IPS-18c (cell line): ENCODE results near the gene FBXL15.

ENCODE experiments used
- H3K4me3 ChIP-seq: 2 replicates; pipeline ENCODE4 v1.7.0; 2013; ENCODE audit warnings: low read depth, mild to moderate bottlenecking, low read length, moderate library complexity; ENCODE audit not compliant: insufficient read depth
- H3K9me3 ChIP-seq: one replicate; pipeline ENCODE4 v1.6.1; 2013; ENCODE audit warnings: mild to moderate bottlenecking, low read length, moderate library complexity; ENCODE audit not compliant: control insufficient read depth, insufficient read depth

Gene FBXL15

DNA sequence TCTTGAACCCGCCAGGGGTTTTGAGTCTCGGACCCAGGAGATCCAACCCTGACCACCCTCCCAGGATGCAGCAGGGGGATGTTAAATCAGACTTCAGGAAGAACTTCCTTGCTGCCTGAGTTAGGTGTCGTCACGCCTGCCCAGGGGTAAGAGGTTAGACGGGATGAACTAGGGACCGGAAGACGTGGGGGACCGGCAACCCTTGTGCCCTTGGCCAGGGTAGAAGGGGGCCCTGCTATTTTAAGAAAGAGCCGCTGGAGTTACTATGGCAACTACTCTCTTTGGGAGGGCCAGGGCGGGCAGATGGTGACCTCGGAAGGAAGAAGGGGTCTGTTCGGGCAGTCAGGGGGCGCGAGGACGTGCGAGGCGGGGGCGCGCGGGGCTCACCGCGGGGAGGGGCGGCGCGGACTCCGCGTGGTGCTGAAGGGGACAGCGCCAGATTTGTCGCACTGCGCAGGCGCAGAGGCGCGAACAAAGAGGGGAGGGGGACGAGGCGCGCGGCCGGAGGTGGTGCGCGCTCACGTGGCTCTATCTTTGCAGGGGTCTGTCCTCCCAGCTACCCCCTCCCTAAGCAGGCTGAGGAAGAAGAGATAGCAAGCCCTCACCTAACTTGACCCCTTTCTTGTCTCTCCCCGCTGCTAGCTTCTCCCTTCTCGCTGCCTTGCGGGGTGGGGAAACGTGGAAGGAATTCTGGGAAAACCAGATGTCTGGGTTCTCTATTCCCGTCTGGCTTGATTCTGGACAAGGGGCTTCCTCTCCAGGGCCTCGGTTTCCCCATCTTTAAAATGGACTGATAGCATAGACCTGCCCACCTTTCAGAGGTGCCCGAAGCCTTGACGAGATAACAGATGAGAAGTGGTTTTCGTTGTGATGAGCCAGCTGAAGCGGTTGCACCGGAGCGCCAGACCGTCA, 1.1 kb upstream of the FBXL15 start:
- H3K9me3 ChIP-seq, result no peaks in the 10 kb centered on the region
- peak overlapping the region; percentile 64 for H3K4me3 ChIP-seq

DNA sequence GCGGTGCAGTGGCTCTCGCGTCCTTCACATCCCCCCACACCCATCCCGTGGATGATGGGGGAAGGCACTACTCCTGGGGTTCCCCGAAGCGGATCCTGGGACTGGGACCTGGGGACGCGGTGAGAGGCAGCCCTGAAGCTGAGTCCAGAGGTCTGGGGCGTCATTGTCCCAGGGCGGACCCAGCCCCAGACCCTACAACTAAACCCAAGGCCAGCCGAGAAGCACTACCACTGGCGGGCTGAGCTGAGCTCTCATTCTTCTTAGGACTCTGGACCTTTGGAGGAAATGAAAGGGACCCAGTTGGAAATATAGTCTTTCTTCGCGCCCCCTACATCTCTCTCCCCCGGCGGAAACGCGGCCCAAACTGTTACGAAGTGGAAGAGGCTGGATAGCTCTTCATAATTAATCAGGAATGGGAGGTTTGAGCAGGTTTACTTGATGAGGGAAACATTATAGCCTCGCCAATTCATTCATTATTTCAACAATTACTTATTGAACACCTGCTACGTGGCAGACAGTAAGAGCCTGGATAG, 389 bp upstream of the FBXL15 start:
- H3K4me3 ChIP-seq, result peak overlapping the region; percentile 64
- no peaks in the 10 kb centered on the region for H3K9me3 ChIP-seq

DNA sequence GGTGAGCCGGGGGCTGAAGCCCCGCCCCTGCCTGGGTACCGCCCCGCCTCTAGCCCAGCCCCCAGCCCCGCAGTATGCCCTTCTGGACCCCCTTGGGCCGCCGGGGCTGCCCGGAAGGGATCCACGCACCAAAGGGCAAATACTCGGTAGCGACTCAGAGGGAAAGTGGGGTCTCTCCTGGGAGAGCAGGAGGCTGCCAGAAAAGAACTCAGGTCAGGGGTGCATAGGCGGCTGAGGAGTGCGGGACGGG, 796 bp downstream of the FBXL15 start:
- peak overlapping the region; percentile 64 for H3K4me3 ChIP-seq
- H3K9me3 ChIP-seq, result no peaks in the 10 kb centered on the region

DNA sequence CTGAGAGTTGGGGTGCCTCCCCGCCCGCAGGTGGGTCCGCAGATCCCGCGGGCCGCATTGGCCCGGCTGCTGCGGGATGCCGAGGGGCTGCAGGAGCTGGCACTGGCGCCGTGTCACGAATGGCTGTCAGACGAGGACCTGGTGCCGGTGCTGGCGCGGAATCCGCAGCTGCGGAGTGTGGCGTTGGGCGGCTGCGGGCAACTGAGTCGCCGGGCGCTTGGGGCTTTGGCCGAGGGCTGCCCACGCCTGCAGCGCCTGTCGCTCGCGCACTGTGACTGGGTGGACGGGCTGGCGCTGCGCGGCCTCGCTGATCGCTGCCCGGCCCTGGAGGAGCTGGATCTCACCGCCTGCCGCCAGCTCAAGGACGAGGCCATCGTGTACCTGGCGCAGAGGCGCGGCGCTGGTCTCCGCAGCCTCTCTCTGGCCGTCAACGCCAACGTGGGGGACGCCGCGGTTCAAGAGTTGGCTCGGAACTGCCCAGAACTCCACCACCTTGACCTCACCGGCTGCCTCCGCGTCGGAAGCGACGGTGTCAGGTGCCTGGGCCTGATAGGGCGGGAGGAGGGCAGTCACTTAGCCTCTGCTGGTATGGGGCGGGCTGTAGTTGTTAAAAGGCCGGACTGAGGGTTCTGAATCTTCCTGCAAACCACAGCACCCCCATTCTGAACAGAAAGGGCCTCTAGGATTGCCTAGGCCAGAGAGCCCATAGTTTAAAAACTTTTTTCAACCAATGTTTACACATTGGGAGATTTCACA, 1.3 kb downstream of the FBXL15 start:
- no peaks in the 10 kb centered on the region for H3K9me3 ChIP-seq
- peak overlapping the region; percentile 64 for H3K4me3 ChIP-seq

DNA sequence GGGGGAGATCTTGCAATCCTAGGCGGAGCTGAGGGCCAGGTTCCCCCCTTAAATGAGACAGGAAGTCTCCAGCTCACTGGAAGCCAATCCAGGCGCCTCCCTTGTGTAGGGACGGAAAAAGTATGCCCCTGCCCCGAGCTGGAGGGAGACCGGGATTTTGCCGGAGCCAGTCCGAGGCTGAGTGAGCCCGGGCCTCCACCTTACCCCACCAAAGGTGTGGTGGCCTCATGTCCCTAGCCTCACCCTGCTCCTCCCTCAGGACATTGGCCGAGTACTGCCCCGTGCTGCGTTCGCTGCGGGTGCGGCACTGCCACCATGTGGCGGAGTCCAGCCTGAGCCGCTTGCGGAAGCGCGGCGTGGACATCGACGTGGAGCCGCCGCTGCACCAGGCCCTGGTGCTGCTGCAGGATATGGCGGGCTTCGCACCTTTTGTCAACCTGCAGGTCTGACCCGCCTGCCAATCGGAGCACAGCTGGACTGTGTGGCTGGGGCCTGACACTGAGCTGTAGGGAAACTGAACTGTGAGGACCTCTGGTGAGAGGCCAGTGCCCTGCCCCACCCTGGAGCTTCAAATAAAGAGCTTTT, 2.0 kb downstream of the FBXL15 start:
- Histone ChIP-seq H3K4me3 (peak overlapping the region; percentile 64), H3K9me3 (no peaks in the 10 kb centered on the region)

DNA sequence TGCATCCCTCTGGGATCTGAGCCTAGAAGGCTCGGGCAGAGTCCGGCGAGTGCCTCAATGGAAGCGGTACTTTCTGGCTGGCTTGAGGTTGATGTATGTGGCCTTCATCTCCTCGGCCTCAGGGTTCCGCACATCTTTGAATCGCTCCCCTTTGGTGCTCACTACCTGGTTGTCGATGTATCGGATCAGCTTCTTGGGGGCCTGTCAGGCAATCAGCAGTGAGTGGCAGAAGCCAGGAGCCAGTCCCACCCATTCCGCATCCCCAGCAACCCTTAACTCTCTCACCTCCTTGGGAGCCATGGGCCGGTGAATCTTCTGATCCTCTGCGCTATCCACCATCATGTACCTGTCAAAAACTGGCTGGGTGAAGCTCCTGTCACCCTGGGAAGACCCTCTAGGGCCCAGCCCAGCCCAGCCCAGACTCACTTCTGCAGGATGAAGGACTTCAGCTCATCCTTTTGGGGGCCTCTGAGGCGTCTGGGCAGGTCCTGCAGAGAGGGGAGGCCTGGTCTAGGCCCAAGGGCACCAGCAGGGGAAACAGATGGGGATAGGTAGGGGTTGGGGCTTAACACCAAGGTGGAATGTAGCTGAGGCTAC, 2.8 kb downstream of the FBXL15 start:
- Histone ChIP-seq H3K9me3 (no peaks in the 10 kb centered on the region), H3K4me3 (no peak overlapping the region)

DNA sequence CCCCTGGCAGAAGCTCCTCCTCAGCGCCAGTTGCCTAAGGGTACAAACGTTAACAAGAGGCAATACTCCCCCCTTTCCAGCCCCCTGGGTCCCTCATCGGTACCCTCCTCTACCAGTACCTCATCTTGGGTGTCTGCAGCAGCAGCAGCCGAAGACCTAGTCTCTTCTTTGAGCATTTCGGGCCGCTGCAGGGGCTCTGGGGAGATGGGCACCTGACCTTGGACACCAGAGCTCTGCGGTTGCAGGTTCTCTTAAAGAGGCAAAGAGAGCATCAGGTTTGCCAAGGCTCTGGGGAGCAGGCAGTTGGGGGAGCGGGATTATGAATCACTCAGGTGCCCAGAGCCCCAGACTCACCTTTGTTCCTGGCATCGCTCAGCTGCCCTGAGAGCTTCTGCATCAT, 3.5 kb downstream of the FBXL15 start:
- no peak overlapping the region for H3K4me3 ChIP-seq
- no peaks in the 10 kb centered on the region for H3K9me3 ChIP-seq

DNA sequence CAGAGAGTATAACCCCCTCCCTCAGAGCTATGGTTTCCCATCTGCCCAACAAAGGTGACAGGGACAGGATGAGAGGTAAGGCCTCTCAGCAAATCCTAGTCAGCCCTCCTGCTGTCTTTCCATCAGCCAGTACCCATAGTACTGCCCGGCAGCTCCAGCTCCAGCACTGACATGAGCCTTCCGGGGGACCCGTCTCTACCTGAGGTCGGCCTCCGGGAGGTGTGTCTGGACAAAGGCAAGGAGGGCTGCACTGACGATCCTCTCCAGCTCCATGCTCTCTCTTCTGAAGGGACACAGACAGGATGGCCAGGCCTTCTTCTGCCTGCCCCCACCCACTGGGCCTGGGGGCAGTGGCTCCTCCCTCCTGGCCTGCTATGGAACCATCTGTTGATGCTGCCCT, 4.3 kb downstream of the FBXL15 start:
- no peak overlapping the region; the same call in 1 of the 2 replicates for H3K4me3 ChIP-seq
- H3K9me3 ChIP-seq, result no peaks in the 10 kb centered on the region

DNA sequence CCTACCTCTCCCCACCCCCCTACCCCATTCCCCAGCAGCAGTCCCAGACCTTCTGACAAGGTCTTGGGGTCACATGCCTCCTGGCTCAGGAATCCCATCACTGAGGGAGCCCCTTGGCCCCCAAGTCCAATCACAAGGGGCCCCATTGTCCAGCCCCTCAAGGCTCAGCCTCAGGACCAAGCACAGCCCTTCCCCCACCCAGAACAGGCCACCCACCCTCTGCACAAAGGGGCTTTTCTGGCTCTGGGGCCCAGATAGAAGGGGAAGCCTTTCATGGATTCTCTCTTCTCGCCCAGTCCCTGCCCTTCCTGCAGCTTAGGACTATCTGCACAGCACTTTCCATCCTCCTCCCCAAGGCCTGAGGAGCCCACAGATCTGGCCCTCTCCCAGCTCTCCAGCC, 4.8 kb downstream of the FBXL15 start:
- no peak overlapping the region for H3K4me3 ChIP-seq
- no peaks in the 10 kb centered on the region for H3K9me3 ChIP-seq

DNA sequence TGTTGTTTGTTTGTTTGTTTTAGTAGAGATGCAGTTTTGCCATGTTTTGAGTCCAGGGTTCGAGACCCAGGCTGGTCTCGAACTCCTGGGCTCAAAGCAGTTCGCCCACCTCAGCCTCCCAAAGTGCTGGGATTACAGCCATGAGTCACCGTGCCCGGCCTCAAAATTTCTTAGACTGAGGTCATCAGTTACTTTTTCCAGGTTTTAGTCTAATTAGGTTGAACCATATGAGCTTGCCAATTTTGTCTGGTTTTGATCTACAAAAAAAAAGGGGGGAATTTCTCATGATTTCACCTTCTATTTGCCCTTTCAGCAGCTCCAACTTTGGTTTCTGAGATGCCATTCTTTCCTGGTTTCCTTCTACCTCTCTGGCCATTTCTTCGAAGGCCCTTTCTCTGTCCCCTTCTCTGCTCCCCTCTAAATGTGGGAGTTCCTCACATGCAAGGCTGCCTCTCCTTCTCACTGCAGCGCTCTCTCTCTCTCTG, 6.2 kb downstream of the FBXL15 start:
- Histone ChIP-seq H3K4me3 (no peak overlapping the region), H3K9me3 (no peaks in the 10 kb centered on the region)

DNA sequence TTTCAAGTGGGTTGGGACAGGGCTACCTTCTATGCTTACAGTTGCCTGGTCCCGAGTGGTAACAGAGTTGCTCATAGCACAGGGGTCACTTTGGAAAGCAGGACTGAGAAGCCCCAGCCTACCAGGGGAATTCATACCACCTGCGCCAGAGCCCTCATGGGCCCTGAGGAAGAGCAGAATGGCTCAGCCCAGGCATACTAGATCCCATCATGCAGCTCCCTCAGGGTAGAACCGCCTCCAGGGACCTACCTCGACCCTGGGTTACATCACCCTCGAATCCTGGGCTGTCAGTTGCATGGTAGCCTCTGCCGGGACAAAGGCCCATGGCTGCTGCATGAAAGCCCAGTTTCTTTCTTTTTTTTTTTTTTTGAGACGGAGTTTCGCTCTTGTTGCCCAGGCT, 8.8 kb downstream of the FBXL15 start:
- Histone ChIP-seq H3K9me3 (no peaks in the 10 kb centered on the region), H3K4me3 (no peak overlapping the region)

DNA sequence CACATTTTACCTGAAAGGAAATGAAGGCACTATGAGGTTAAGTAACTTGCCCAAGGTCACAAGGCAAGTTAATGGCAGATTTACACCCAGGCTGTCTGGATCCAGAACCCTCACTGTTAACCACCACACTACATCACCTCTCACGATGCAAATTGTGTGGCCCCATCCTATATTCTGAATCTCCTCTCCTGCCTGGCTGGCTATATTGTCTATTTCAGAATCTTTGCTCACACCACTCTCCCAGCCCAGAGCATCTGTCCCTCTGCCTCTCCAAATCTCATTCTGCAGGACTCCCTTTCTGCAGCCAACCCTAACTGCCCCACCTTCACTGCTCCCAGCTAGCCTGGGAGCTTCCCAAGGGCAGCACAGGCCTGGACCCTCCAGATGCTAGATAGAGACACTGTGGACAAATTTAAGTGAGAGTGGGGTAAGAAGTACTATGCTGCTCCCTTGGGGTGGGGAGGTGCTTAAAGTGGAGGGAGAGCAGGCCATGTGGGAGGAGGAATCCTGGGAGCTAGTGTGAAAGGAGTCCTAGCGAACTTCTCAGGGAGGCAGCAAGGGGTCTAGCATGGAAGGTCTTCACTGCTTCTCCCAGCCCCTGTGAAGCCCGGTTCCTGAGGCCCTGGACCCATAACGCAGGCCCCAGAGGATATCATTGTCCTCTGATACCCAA, 11.0 kb downstream of the FBXL15 start:
- H3K4me3 ChIP-seq, result peak overlapping the region; percentile 89
- no peaks in the 10 kb centered on the region for H3K9me3 ChIP-seq

DNA sequence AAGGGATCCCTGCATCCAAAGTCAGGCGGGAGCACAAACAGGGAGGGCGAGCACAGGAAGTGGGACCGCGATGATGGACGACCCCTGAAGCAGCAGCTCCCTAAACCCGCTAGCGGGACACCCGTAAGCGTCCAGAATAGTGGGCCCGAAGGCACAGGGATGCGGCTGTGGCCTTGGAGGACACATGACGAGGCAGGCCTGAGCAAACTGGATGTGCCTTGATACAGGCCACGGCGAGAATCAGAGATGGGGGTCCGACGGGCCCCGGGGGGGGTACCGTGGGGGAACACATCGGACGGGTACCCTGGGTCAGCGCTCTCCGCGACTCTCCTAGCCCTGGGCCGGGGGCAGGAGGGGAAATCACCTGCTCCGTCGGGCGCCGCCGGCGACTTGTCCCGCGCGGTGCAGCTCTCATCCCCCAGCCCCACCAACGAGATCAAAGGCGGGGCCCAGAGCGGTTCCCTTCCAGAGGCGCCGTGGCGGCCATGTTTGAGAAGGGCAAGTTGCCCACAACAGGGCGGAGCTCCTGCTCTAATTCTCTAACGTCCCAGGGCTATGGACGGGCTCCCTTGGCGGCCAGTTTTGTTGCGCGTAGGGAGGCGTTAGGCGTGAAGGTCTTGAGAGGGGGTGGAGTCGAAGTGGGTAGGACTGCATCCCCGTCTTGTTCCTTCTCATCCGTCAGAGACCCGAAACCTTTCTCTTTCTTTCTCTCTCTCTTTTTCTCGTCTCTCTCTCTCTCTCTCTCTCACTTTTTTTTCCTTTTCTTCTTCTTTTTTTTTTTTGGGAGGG, 11.7 kb downstream of the FBXL15 start, which contains the start of gene CUEDC2:
TSS of gene CUEDC2 (minus strand) at position 413 of the 789 bp plus-strand sequence. CDS start 7,386 bp downstream, outside the sequence.
- H3K9me3 ChIP-seq, result no peaks in the 10 kb centered on the region
- H3K4me3 ChIP-seq, result peak within 1 kb of the TSS; percentile 89

DNA sequence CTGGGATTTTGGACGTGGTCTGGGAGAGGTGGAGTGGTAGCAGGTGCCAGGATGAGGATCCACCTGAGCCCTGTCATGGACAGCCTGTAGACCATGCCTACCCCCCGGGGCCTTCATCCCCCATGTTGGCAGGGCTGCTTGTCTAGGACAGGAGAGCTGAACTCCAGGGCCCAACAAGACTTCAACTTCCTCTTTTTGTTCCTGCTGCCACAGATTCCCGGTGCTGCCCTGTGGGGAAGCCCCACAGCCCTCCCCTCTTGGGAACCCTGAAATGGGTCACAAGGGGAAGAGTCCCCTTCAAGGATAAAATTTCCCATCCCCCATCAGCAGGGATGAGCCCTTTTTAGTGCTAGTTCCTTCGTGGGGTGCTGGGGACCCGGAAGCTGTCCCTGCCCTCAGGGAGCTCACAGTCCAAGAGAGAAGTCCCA, 13.0 kb downstream of the FBXL15 start:
- no peak overlapping the region for H3K4me3 ChIP-seq
- H3K9me3 ChIP-seq, result no peaks in the 10 kb centered on the region

DNA sequence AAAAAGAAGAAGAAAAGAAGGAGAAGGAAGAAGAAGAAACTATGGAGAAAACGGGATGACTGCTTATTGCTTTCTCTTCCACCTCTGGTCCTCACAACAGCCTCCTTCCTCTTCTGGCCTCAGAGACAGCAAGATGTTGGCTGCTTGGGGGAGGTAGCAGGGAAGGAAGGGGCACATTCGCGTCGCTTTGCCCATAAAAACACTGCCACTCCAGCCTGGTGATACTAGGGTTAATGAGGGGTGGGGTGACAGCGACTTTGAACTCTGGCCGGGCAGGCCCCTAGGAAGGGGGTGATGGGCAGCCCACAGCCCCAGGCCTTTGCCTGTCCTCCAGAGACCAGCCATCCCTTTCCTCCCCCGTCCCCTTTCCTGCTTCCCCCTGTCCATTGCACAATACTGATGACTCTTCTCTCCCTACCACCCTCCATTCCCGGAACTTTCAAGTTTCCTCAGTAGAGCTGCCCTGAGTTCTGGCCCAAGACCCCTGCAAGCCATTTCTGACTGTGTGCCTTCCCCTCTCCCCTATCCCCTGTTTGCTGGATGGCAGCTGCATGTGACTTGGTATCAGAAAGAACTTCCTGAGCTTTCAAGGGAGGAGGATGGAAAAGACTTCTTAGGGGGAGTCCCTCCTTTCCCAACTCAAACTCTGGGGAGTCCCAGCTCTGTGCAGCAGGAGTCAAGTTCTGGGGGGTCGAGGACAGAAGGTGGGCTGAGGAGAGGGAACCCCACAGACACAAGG, 13.9 kb downstream of the FBXL15 start:
- no peaks in the 10 kb centered on the region for H3K9me3 ChIP-seq
- peak overlapping the region; percentile 9; the same call in 1 of the 2 replicates for H3K4me3 ChIP-seq
